MCF 10A (cell line): ENCODE results near the gene SAMD14. TPM values are rescaled to one million over a fixed set of nuclear protein-coding genes. Genes with fewer than 3 reads are reported as not detected.

Experiments used
- Bru-seq: library from RNA; stranded (reverse); fragments of 400-500 nt; gene quantifications from one replicate; lab custom pipeline; 2021; lab: Mats Ljungman, UMichigan
- BruChase-seq, 2 experiments: library from RNA; stranded (reverse); fragments of 400-500 nt; gene quantifications; one replicate each; lab custom pipeline; 2021; lab: Mats Ljungman, UMichigan
- BruUV-seq: library from RNA; stranded (reverse); fragments of 400-500 nt; replicated peaks from 2 replicates; lab custom pipeline; 2021; lab: Mats Ljungman, UMichigan
- CTCF ChIA-PET: fragments of 300-600 bp; sonication (Branson Sonifier 250); formaldehyde crosslinking; extraction: SDS; loops from one replicate; lab custom pipeline; 2021; ENCODE audit warnings: antibody characterized with exemption, inconsistent platforms; lab: Yijun Ruan, JAX
- POLR2A ChIA-PET: fragments of 300-600, 350-650 bp; sonication (Branson Sonifier 250); formaldehyde crosslinking; extraction: SDS; loops from one replicate; lab custom pipeline; 2020; ENCODE audit warnings: antibody characterized with exemption, inconsistent platforms; lab: Yijun Ruan, JAX
- DNase-seq: peaks from one replicate; pipeline ENCODE4 v3.0.0-alpha.2; 2018; ENCODE audit not compliant: unreplicated experiment
- H3K27ac Mint-ChIP-seq: one replicate; pipeline ENCODE4 v1.8.0; 2022; ENCODE audit warnings: mild to moderate bottlenecking, low read depth, mixed read lengths; ENCODE audit not compliant: unreplicated experiment
- H3K27me3 Mint-ChIP-seq: one replicate; pipeline ENCODE4 v1.8.0; 2022; ENCODE audit warnings: mixed read lengths; ENCODE audit not compliant: insufficient read depth, unreplicated experiment
- H3K36me3 Mint-ChIP-seq: one replicate; pipeline ENCODE4 v1.8.0; 2022; ENCODE audit warnings: mild to moderate bottlenecking, moderate library complexity, mixed read lengths; ENCODE audit not compliant: insufficient read depth, unreplicated experiment
- H3K4me1 Mint-ChIP-seq: one replicate; pipeline ENCODE4 v1.8.0; 2022; ENCODE audit warnings: mixed read lengths; ENCODE audit not compliant: insufficient read depth, unreplicated experiment
- H3K4me3 Mint-ChIP-seq: one replicate; pipeline ENCODE4 v1.8.0; 2022; ENCODE audit warnings: mild to moderate bottlenecking, moderate library complexity, mixed read lengths; ENCODE audit not compliant: unreplicated experiment
- H3K9me3 Mint-ChIP-seq: one replicate; pipeline ENCODE4 v1.8.0; 2022; ENCODE audit warnings: mixed read lengths; ENCODE audit not compliant: unreplicated experiment
- CTCF ChIP-seq: fragments of 200-600 bp; IDR thresholded peaks from one replicate; pipeline ENCODE4 v1.8.0; 2022; ENCODE audit warnings: antibody characterized with exemption, mild to moderate bottlenecking; ENCODE audit not compliant: unreplicated experiment
- intact Hi-C: fragments of 100-400 bp; cut with micrococcal nuclease; formaldehyde crosslinking; loops from 2 replicates; pipeline ENCODE4 v1.14.1; 2022
- long read RNA-seq: library from polyadenylated mRNA; stranded (forward); transcript quantifications from one replicate; pipeline ENCODE4 v2.0.0, GENCODE V29; 2022
- total RNA-seq: library from RNA; stranded (reverse); gene quantifications from 2 replicates; pipeline ENCODE4 v1.2.3, GENCODE V29; 2022

The SAMD14 gene
- total RNA-seq: 0.09 TPM in 1 of 2 replicates, not detected in the other
- percentile 11 among the genes with signal in this experiment for Bru-seq, nascent RNA
- BruChase-seq, experiment 1, labeled RNA remaining after a 6-hour chase: percentile 27 among the genes with signal in this experiment
- BruChase-seq, experiment 2, labeled RNA remaining after a 2-hour chase: percentile 15 among the genes with signal in this experiment
- long read RNA-seq, partial matches to known transcripts: 0 of 1 reads
- long read RNA-seq, other reads (novel, unspliced or antisense): 1 of 1 reads

- intact Hi-C loops: no loop called here
- DNase-seq: no peak
- ChIA-PET POLR2A (no interaction called here), CTCF (interaction anchor here (0.5 to 1.2 kb wide), 3 partner anchors 11 to 58 kb away, joined by 3 to 6 read pairs (median 3); no protein-coding TSS in a partner anchor)
- H3K27ac Mint-ChIP-seq: no peak within 1 kb of the TSS
- peaks cover 14% of the 10 kb centered on the region for H3K27me3 Mint-ChIP-seq
- no peak within 1 kb of the TSS for H3K4me3 Mint-ChIP-seq
- no peaks in the 10 kb centered on the region for H3K9me3 Mint-ChIP-seq
- no TSS peak for BruUV-seq
- peaks cover 12% of the 10 kb centered on the region for H3K4me1 Mint-ChIP-seq
- H3K36me3 Mint-ChIP-seq: peaks cover 10% of the 10 kb centered on the region
- no peak for TF ChIP-seq CTCF
These were observed at the start of gene SAMD14 for GRCh38 chr17:50129728-50130558. Gene SAMD14, minus strand, starts transcription at chr17:50130160. Its CDS starts 5,201 bp downstream, at chr17:50124959.

GRCh38 chr17:50177983-50178834 lies 48.2 kb upstream of the SAMD14 start:
- DNase-seq: peak; percentile 98
- intact Hi-C loops: no loop called here
- Mint-ChIP-seq H3K27ac (peak overlapping the region; percentile 52), H3K27me3 (no peaks in the 10 kb centered on the region), H3K4me1 (peaks cover 42% of the 10 kb centered on the region), H3K36me3 (no peaks in the 10 kb centered on the region), H3K4me3 (peak overlapping the region; percentile 15), H3K9me3 (no peaks in the 10 kb centered on the region)
- TF ChIP-seq CTCF: peak; percentile 33
- no TSS peak for BruUV-seq
- POLR2A ChIA-PET: interaction anchor here (0.7 to 2.9 kb wide), 15 partner anchors 9 to 168 kb away, joined by 3 to 35 read pairs (median 4); partner anchors contain the start of genes ITGA3 and PPP1R9B
- CTCF ChIA-PET: interaction anchor here (0.6 to 3.6 kb wide), 28 partner anchors 9 to 281 kb away, joined by 3 to 34 read pairs (median 4); partner anchors contain the start of gene COL1A1

GRCh38 chr17:50177476-50177875 lies 47.5 kb upstream of the SAMD14 start:
- no peaks in the 10 kb centered on the region for H3K36me3 Mint-ChIP-seq
- no peak for TF ChIP-seq CTCF
- H3K27me3 Mint-ChIP-seq: no peaks in the 10 kb centered on the region
- no peak overlapping the region for H3K4me3 Mint-ChIP-seq
- intact Hi-C loops: no loop called here
- H3K27ac Mint-ChIP-seq: peak overlapping the region; percentile 52
- CTCF ChIA-PET: interaction anchor here (0.6 to 3.6 kb wide), 22 partner anchors 9 to 281 kb away, joined by 3 to 34 read pairs (median 4); partner anchors contain the start of gene COL1A1
- BruUV-seq: no TSS peak
- peaks cover 42% of the 10 kb centered on the region for H3K4me1 Mint-ChIP-seq
- DNase-seq: no peak
- POLR2A ChIA-PET: interaction anchor here (0.9 to 2.9 kb wide), 11 partner anchors 8 to 121 kb away, joined by 3 to 35 read pairs (median 8); partner anchors contain the start of genes ITGA3 and PPP1R9B
- no peaks in the 10 kb centered on the region for H3K9me3 Mint-ChIP-seq
